Measurements from ENCODE around the gene COX7A2.

The COX7A2 gene

DNA sequence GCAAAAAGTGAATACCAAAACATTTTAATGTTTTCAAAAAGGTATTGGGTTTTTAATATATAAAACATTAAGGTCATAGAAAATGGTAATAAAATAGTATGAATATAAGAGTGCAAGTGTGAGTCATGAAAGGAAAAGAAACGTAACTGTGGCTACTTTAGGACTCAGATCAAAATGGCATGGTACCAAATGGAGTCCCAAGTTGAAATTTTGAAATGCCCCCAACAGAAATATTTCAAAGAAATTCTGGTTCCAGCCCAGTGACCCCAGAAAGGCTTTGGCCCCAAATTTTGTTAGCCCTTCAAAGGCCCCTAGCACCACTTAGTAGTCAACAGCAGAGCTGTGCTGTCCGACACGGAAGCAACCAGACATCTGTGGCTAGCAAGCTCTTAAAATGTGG, 43.7 kb downstream of the COX7A2 start:
- DNase-seq (ENCODE audit: low read depth in 3 of 3) = no peak

DNA sequence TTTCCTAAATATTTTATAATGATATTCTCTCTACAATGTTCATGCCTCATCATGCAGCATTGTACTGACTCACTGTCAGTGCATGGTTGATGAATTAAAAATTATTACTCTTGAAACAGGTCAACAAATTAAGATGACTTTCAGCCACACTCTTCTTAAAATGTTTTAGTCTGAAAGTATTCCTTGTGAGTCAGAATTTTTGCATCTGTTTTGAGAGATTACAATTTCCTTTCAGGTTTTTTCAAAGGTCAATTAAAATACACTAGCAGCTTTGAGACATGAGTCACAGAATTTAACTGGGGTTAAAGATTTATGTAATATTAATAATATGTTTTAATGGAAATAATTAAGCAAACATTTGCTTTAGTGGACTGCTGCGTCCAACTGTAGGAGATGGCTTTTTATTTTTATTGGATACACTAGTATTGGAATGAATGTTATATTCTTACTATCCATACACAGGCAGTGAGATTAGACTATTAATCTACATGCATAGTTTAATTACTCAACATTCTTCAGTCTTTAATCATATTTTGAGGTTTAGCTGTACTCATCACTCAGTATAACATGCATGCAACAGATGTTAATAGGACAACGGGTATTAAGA, 47.4 kb downstream of the COX7A2 start:
- DNase-seq (ENCODE audit: low read depth in 3 of 3) = no peak

DNA sequence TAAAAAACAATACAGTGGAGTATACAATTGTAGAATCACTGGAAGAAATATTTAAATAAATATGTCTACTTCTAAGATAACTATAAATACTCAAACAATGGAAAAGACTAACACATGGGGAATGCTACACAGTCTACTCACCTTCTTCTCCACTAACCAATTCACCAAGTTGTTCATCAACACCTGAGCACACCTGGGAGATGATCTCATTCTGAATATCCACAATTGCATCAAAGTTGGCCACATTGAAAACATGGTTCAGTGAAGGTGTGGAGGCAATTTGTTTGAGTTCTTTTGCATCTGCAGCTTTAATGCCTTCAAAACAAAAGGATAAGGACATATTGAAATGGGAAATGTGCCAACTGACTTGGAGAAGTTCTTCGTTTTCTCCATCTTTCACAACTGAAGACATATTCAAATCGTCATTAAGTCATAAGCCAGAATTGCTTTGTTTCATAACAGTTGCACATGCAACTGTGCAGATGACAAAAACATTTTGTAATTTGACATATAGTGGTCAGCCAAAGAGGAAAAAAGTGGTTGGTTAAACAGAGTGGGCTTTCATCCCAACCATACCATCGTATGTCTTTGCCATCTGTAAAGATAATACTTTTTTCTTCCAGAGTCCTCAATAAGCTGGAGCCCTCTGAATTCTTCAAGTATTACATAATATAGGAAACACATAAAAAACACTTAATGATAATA, 55.2 kb downstream of the COX7A2 start:
- DNase-seq (ENCODE audit: low read depth in 3 of 3) = no peak
